ENCODE measurements around the gene PTGIS.

DNA sequence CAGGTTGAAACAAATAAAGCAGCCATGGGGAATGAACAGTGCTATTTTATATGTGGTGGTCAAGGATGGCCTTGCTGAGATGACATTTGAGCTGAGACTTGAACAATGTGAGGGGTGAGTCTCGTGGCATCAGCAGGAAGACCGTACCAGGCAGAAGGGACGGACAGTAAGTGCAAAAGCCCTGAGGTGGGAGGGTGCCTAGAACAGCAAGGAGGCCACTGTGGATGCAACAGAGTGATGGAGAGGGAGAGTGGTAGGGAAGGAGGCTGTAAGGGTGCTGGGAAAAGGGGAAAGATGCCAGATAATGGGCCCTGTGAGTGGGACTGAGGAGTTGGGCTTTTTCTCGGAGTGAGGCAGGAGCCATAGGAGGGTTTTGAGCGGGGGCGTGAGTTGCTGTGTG, 97.0 kb downstream of the PTGIS start:
- no peak for TF ChIP-seq CTCF (conservative IDR thresholded peaks at IDR 0.05)
- TF ChIP-seq EZH2 (IDR thresholded peaks at IDR 0.05; ENCODE audit: low read depth), result no peak

Data from PC-9 (cell line).